Activated T-cell treated with anti-CD3 and anti-CD28 coated beads, Interleukin-2, amount 50 U/mL, for 24 hours (primary cell): ENCODE measurements around the gene TPI1.

Source experiments
- DNase-seq: peaks from one replicate; pipeline ENCODE4 v3.0.0-alpha.2; 2020
- H3K27ac Mint-ChIP-seq: 2 replicates; pipeline ENCODE4 v1.8.0; 2020; ENCODE audit warnings: mild to moderate bottlenecking, mixed read lengths
- H3K27me3 Mint-ChIP-seq: 2 replicates; pipeline ENCODE4 v1.8.0; 2020; ENCODE audit warnings: mixed read lengths
- H3K36me3 Mint-ChIP-seq: 2 replicates; pipeline ENCODE4 v1.8.0; 2020; ENCODE audit warnings: low read depth, mixed read lengths
- H3K4me1 Mint-ChIP-seq: 2 replicates; pipeline ENCODE4 v1.8.0; 2020; ENCODE audit warnings: low read depth, mixed read lengths
- H3K4me3 Mint-ChIP-seq: 2 replicates; pipeline ENCODE4 v1.8.0; 2020; ENCODE audit warnings: mild to moderate bottlenecking, moderate library complexity, mixed read lengths
- H3K9me3 Mint-ChIP-seq: 2 replicates; pipeline ENCODE4 v1.8.0; 2020; ENCODE audit warnings: mixed read lengths

The TPI1 gene

DNA sequence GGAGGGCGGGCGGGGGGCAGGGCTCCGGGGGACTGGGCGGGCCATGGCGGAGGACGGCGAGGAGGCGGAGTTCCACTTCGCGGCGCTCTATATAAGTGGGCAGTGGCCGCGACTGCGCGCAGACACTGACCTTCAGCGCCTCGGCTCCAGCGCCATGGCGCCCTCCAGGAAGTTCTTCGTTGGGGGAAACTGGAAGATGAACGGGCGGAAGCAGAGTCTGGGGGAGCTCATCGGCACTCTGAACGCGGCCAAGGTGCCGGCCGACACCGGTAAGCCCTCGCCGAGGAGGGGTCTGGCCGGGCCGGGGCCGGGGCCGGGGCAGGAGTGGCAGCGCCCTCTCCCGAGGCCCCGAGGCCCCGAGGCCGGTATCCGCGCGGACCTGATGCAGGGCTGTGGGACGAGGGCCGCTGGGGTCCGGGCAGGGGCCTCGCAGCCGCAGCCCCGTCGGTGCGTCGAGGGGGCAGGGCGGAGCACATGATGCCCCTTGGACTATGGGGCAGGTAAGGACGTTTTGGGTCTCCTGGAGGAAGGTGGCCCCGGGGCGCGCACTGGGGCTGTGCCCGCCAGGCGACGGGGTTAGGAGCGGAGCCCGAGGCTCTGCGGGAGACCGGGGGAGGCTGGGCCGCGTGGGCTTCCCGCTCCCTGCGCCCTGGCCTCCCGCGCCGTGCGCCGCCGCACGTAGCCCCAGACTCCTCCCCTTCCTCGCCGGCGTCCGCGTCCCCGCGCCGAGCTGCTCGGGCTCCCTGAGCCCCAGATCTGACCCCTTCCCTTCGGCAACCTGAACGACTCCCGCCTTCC is at the start of gene TPI1:
Gene TPI1 (plus strand): TSS at position 119 of the 798 bp plus-strand sequence. CDS start 36 bp downstream, at position 155.
- peaks cover 93% of the 10 kb centered on the region for H3K36me3 Mint-ChIP-seq
- DNase-seq = peak; percentile 88
- no peaks in the 10 kb centered on the region for H3K27me3 Mint-ChIP-seq
- peak within 1 kb of the TSS; percentile 99 for H3K27ac Mint-ChIP-seq
- H3K9me3 Mint-ChIP-seq = no peaks in the 10 kb centered on the region
- peaks cover 51% of the 10 kb centered on the region for H3K4me1 Mint-ChIP-seq
- H3K4me3 Mint-ChIP-seq = peak within 1 kb of the TSS; percentile 95

DNA sequence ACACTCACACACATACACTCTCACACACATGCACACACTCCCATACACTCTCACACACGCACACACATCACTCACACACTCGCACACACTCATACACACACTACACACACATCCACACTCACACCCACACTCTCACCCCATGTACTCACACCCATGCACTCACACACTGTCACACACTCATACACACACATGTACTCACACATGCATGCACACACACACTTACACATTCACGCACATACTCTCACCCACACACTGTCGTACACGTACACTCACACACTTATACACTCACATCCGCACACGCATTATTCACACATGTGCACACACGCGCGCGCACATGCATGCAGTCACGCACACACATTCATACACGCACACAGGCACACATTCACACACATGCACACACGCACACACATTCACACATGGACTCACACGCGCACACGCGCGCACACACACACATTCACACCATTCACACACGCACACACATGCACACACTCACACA is 49.6 kb upstream of the TPI1 start:
- Mint-ChIP-seq H3K4me3 (no peak overlapping the region), H3K27me3 (peaks cover 16% of the 10 kb centered on the region), H3K4me1 (peaks cover 13% of the 10 kb centered on the region), H3K9me3 (no peaks in the 10 kb centered on the region), H3K27ac (peak overlapping the region; percentile 1), H3K36me3 (peaks cover 63% of the 10 kb centered on the region)
- DNase-seq = no peak

DNA sequence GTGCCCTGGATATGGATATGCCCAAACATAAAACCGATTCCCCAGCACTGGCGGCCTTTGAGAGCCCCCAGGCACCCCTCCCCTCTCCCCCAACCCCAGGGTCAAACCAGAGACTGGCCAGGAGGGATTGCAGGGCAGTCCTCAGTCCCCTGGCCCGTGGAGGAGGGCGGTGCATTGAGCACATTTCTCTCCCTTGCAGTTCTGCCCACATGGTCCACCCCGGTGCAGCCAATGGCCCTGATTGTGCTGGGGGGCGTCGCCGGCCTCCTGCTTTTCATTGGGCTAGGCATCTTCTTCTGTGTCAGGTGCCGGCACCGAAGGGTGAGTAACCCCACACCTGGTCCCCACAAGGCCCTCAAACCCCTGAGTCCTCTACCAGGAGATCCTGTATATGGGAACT is 49.1 kb upstream of the TPI1 start:
- DNase-seq = no peak
- peaks cover 13% of the 10 kb centered on the region for H3K4me1 Mint-ChIP-seq
- H3K36me3 Mint-ChIP-seq = peaks cover 63% of the 10 kb centered on the region
- peaks cover 21% of the 10 kb centered on the region for H3K27me3 Mint-ChIP-seq
- H3K27ac Mint-ChIP-seq = no peak overlapping the region
- no peaks in the 10 kb centered on the region for H3K9me3 Mint-ChIP-seq
- no peak overlapping the region for H3K4me3 Mint-ChIP-seq

DNA sequence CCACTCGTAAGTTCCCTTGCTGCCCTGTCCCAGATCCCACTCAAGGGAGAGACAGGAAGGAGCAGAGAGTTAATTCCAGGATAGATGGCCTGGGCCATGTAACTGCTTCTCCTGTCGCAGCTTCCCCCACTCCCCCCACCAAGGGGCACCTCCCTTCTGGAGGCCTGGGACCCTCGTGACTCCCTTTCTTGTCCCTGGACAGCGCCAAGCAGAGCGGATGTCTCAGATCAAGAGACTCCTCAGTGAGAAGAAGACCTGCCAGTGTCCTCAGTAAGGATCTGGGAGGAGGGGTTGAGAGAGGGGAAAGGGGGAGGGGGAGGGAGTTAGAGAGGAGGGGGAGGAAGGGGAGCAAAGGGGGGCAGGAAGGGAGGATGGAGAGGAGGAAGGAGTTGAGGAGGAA is 48.7 kb upstream of the TPI1 start:
- DNase-seq = no peak
- Mint-ChIP-seq H3K27ac (no peak overlapping the region), H3K4me3 (no peak overlapping the region), H3K27me3 (peaks cover 25% of the 10 kb centered on the region), H3K4me1 (peaks cover 13% of the 10 kb centered on the region), H3K36me3 (peaks cover 59% of the 10 kb centered on the region), H3K9me3 (no peaks in the 10 kb centered on the region)

DNA sequence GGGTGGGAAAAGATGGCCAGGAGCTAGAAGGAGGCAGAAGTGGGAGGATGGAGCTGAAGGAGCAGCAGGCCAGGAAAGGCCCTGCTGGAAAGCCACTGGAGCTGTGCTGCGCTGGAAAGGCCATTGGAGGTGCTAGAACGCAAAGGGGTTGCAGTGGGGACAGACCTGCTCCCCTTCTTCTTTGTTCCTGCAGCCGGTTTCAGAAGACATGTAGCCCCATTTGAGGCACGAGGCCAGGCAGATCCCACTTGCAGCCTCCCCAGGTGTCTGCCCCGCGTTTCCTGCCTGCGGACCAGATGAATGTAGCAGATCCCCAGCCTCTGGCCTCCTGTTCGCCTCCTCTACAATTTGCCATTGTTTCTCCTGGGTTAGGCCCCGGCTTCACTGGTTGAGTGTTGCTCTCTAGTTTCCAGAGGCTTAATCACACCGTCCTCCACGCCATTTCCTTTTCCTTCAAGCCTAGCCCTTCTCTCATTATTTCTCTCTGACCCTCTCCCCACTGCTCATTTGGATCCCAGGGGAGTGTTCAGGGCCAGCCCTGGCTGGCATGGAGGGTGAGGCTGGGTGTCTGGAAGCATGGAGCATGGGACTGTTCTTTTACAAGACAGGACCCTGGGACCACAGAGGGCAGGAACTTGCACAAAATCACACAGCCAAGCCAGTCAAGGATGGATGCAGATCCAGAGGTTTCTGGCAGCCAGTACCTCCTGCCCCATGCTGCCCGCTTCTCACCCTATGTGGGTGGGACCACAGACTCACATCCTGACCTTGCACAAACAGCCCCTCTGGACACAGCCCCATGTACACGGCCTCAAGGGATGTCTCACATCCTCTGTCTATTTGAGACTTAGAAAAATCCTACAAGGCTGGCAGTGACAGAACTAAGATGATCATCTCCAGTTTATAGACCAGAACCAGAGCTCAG is 48.0 kb upstream of the TPI1 start:
- Mint-ChIP-seq H3K4me3 (no peak overlapping the region), H3K27me3 (peaks cover 31% of the 10 kb centered on the region), H3K36me3 (peaks cover 51% of the 10 kb centered on the region)

DNA sequence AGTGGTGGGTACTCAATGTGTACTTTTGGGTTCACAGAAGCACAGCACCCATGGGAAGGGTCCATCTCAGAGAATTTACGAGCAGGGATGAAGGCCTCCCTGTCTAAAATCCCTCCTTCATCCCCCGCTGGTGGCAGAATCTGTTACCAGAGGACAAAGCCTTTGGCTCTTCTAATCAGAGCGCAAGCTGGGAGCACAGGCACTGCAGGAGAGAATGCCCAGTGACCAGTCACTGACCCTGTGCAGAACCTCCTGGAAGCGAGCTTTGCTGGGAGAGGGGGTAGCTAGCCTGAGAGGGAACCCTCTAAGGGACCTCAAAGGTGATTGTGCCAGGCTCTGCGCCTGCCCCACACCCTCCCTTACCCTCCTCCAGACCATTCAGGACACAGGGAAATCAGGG is 47.2 kb upstream of the TPI1 start:
- Mint-ChIP-seq H3K4me1 (peaks cover 14% of the 10 kb centered on the region), H3K27ac (no peak overlapping the region), H3K9me3 (no peaks in the 10 kb centered on the region), H3K27me3 (peaks cover 37% of the 10 kb centered on the region), H3K36me3 (peaks cover 44% of the 10 kb centered on the region), H3K4me3 (no peak overlapping the region)
- DNase-seq = no peak

More for the DNA sequence above, 48.0 kb upstream of the TPI1 start:
- H3K9me3 Mint-ChIP-seq = no peaks in the 10 kb centered on the region
- peak overlapping the region; percentile 37 for H3K27ac Mint-ChIP-seq
- peaks cover 13% of the 10 kb centered on the region for H3K4me1 Mint-ChIP-seq
- DNase-seq = no peak

DNA sequence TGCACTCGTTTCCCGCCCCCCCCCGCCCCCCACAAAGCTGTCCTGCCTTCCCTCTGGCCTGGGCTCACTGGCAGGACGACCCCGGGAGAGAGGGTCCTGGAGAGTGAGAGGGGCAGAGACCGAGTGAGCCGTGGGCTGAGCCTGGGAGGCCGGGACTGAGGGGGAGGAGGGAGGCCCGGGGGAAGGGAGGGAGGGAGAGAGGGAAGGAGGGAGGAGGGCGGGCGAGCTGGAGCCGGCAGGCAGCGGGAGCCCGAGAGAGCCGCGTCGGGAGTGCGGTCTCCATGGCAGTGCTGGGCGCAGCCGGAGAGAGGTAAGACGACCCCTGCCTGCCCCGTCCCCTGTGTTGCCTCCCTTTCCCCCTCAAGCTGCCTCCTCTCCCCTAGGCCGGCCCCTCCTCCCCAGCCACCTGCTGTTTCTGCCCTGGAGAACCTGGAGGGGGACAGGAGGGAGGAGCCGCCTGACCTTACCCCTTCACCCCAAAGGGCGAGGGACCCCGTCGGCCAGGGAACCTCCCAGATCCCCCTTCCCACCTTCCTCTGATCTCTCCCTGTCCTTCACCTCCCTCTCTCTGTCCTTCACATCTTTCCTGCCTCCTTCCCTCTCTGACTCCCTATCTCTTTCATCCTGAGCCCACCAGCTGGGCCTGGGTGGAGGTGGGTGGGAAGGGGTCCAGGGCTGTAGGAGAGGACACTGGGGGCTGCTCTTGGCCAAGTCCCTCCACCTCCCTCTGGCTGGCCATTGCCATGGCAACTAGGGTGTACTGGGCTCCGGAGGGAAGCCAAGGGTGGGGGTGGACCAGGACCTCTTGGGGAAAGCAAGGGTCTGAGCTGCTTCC is 45.5 kb upstream of the TPI1 start, which contains the start of gene GPR162:
Gene GPR162 (plus strand): TSS at position 231 of the 835 bp plus-strand sequence. CDS start 2,078 bp downstream, outside the sequence.
- peak within 1 kb of the TSS; percentile 57 for H3K27ac Mint-ChIP-seq
- H3K4me1 Mint-ChIP-seq = peaks cover 18% of the 10 kb centered on the region
- no peak for DNase-seq
- H3K9me3 Mint-ChIP-seq = no peaks in the 10 kb centered on the region
- peak within 1 kb of the TSS; percentile 43 for H3K4me3 Mint-ChIP-seq
- peaks cover 52% of the 10 kb centered on the region for H3K27me3 Mint-ChIP-seq
- peaks cover 29% of the 10 kb centered on the region for H3K36me3 Mint-ChIP-seq

DNA sequence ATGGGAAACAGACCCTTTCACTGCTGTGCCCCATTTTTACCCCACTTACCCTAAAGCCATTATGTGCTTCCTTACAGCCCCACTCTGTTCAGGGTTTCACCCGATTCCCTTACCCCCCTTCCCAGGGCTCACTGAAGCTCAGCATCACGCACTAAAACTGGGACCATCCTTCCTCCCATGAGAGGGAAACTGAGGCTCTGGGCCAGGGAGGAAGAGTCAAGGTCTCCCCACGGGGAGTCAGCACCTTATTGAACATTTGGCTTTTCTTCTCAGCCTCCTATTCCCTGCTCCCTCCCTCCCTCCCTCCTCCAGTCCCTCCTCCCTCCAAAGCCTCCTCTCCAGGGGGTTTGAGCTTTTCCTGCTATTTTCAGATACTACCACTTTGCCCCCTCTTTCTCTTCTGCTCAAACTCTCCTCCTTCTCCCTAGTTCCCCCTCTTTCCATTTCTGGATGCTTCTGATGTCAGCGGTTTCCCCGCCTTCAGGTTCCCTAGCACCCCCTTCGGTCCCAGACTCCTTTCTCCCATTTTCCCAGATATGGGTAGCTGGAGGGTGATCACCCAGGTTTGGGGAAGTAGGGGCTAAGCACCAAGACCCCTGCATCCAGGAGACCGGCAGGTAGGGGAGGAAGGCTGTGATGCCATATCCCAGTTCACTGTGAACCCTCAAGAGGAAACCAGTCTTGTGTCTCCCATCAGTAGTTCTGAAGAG is 44.8 kb upstream of the TPI1 start:
- Mint-ChIP-seq H3K27me3 (peaks cover 60% of the 10 kb centered on the region), H3K4me3 (no peak overlapping the region), H3K27ac (peak overlapping the region; percentile 57), H3K36me3 (peaks cover 24% of the 10 kb centered on the region), H3K4me1 (peaks cover 23% of the 10 kb centered on the region), H3K9me3 (no peaks in the 10 kb centered on the region)
- no peak for DNase-seq

DNA sequence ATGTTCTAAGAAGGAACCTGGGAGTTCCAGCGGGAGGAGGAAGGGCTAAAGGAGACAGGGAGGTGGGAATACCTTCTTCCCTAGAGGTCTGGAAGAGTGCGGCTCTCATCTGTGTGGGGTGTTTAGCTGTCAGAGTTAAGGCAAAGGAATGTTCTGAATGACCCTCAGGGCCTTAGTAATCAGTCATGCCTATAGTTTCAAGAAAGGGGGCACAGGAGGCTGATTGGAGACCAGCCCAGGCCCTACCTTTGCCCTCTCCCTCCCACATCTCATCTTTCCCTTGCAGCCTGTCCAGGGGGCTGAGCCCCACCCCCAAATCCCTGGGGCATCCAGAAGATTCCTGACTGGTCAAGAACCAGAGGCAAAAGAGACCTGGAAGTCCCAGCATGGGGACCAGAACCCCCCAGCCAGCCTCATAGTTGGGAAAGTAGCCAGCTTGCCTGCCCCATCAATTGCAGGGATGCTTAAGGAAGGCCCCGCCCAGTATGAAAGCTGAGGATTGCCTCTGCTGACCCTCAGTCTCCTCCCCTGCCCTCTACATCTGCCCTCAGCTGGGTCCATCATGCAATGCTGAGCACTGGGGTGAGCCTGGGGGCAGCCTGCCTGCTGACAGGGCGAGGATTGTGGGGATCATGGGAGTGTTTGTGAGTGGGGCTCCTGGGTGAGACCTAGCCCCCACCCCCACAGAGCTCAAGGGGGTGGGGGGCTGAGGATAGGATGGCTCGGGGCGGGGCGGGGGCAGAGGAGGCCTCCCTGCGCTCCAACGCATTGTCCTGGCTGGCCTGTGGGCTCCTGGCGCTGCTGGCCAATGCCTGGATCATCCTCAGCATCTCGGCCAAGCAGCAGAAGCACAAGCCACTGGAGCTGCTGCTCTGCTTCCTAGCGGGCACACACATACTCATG is 43.9 kb upstream of the TPI1 start:
- H3K9me3 Mint-ChIP-seq = no peaks in the 10 kb centered on the region
- peaks cover 63% of the 10 kb centered on the region for H3K27me3 Mint-ChIP-seq
- H3K4me3 Mint-ChIP-seq = no peak overlapping the region
- no peak overlapping the region for H3K27ac Mint-ChIP-seq
- H3K36me3 Mint-ChIP-seq = peaks cover 16% of the 10 kb centered on the region
- H3K4me1 Mint-ChIP-seq = peaks cover 26% of the 10 kb centered on the region
- DNase-seq = no peak

DNA sequence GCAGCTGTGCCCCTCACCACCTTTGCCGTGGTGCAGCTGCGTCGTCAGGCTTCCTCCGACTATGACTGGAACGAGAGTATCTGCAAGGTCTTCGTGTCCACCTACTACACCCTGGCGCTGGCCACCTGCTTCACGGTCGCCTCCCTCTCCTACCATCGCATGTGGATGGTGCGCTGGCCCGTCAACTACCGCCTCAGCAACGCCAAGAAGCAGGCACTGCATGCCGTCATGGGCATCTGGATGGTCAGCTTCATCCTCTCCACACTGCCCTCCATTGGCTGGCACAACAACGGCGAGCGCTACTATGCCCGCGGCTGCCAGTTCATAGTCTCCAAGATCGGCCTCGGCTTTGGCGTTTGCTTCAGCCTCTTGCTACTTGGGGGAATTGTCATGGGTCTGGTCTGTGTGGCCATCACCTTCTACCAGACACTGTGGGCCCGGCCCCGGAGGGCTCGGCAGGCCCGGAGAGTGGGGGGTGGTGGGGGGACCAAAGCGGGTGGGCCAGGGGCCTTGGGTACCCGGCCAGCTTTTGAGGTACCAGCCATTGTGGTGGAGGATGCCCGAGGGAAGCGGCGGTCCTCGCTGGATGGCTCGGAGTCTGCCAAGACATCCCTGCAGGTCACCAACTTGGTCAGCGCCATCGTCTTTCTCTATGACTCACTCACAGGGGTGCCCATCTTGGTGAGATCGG is 43.1 kb upstream of the TPI1 start:
- H3K4me1 Mint-ChIP-seq = peaks cover 31% of the 10 kb centered on the region
- peaks cover 68% of the 10 kb centered on the region for H3K27me3 Mint-ChIP-seq
- no peak for DNase-seq
- peaks cover 9% of the 10 kb centered on the region for H3K36me3 Mint-ChIP-seq
- no peak overlapping the region for H3K27ac Mint-ChIP-seq
- no peak overlapping the region for H3K4me3 Mint-ChIP-seq
- H3K9me3 Mint-ChIP-seq = no peaks in the 10 kb centered on the region

DNA sequence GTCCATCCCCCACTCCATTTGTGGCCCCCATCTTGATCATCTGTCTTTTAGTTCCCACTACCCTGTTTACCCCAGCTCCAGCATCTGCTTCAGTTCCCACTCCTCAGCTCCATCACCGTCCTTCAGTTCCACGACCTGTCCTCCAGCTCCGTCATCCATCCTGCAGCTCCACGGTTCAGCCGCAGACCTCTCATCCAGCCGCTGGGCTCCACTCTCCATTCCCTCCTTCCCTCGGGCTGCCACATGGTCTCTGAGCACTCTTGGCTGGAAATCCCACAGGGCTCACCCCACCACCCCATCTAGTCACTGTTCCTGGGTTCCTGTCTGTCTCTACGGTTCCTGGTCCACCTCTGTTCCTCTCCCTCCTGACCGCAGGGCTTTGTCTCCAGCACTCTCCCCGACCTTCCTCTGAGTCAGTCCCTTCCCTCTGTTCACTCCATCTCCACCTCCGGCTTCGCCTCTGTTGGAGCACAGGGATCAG is 42.4 kb upstream of the TPI1 start:
- Mint-ChIP-seq H3K4me3 (no peak overlapping the region), H3K9me3 (no peaks in the 10 kb centered on the region), H3K36me3 (peaks cover 2% of the 10 kb centered on the region), H3K27me3 (peaks cover 74% of the 10 kb centered on the region), H3K27ac (no peak overlapping the region), H3K4me1 (peaks cover 36% of the 10 kb centered on the region)
- DNase-seq = no peak

DNA sequence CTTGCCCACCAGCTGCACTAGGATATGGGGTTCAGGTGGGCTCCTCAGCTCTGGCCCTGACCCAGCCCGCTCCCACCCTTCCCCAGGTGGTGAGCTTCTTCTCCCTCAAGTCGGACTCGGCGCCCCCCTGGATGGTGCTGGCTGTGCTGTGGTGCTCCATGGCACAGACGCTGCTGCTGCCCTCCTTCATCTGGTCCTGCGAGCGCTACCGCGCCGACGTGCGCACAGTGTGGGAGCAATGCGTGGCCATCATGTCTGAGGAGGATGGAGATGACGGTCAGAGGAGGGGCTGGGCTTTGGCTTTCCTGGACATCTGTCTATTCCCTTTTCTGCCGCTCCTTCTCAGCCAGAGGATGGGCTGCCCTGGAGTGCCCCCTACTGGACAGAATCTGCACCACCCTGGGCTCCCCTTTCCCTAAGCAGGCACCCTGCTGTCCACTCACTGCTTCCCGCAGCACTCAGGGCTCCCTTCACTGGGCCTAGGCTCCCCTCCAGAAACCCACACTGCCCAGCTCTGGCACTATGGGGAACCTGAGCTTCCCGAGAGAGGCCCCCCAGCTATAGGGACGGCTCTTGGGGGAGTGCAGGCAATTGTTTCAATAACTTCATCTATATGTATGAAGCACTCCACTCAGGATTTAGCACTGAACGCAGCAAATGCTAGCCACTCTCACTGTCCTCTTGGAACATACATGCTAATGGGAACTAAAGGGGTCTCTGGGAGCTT is 41.8 kb upstream of the TPI1 start:
- H3K27me3 Mint-ChIP-seq = peaks cover 80% of the 10 kb centered on the region
- H3K4me3 Mint-ChIP-seq = no peak overlapping the region
- H3K36me3 Mint-ChIP-seq = no peaks in the 10 kb centered on the region
- peak; percentile 91 for DNase-seq
- H3K9me3 Mint-ChIP-seq = no peaks in the 10 kb centered on the region
- H3K27ac Mint-ChIP-seq = peak overlapping the region; percentile 35
- peaks cover 34% of the 10 kb centered on the region for H3K4me1 Mint-ChIP-seq
